ENCODE measurements around the gene CDCA3. TPM values are rescaled to one million over a fixed set of nuclear protein-coding genes. Genes with fewer than 3 reads are reported as not detected.

Gene CDCA3
- total RNA-seq, 2 experiments from 2014 or later, result 87.8 to 99.7 TPM

DNA sequence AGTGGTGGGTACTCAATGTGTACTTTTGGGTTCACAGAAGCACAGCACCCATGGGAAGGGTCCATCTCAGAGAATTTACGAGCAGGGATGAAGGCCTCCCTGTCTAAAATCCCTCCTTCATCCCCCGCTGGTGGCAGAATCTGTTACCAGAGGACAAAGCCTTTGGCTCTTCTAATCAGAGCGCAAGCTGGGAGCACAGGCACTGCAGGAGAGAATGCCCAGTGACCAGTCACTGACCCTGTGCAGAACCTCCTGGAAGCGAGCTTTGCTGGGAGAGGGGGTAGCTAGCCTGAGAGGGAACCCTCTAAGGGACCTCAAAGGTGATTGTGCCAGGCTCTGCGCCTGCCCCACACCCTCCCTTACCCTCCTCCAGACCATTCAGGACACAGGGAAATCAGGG is 30.9 kb downstream of the CDCA3 start:
- intact Hi-C loops (cut with DNase I, micrococcal nuclease), result no loop called here
- H3K4me3 Mint-ChIP-seq, result no peak overlapping the region
- DNase-seq (no peak), ATAC-seq (no peak)
- H3K27me3 Mint-ChIP-seq, result peaks cover 13% of the 10 kb centered on the region
- H3K27ac Mint-ChIP-seq, result no peak overlapping the region
- peaks cover 31% of the 10 kb centered on the region for H3K36me3 Mint-ChIP-seq (ENCODE audit: low read depth)
- ChIA-PET CTCF (interaction anchor here (0.8 to 7.0 kb wide), 4 partner anchors 13 to 147 kb away, joined by 3 to 55 read pairs (median 12); partner anchors contain the start of gene MLF2), POLR2A (interaction anchor here (0.6 kb wide), 2 partner anchors 10 to 123 kb away, joined by 3 to 4 read pairs; partner anchors contain the start of gene RNU7-1)
- H3K4me1 Mint-ChIP-seq, result peaks cover 17% of the 10 kb centered on the region
- no peaks in the 10 kb centered on the region for H3K9me3 Mint-ChIP-seq (ENCODE audit: low read depth)

DNA sequence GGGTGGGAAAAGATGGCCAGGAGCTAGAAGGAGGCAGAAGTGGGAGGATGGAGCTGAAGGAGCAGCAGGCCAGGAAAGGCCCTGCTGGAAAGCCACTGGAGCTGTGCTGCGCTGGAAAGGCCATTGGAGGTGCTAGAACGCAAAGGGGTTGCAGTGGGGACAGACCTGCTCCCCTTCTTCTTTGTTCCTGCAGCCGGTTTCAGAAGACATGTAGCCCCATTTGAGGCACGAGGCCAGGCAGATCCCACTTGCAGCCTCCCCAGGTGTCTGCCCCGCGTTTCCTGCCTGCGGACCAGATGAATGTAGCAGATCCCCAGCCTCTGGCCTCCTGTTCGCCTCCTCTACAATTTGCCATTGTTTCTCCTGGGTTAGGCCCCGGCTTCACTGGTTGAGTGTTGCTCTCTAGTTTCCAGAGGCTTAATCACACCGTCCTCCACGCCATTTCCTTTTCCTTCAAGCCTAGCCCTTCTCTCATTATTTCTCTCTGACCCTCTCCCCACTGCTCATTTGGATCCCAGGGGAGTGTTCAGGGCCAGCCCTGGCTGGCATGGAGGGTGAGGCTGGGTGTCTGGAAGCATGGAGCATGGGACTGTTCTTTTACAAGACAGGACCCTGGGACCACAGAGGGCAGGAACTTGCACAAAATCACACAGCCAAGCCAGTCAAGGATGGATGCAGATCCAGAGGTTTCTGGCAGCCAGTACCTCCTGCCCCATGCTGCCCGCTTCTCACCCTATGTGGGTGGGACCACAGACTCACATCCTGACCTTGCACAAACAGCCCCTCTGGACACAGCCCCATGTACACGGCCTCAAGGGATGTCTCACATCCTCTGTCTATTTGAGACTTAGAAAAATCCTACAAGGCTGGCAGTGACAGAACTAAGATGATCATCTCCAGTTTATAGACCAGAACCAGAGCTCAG is 31.7 kb downstream of the CDCA3 start:
- no peak overlapping the region for H3K4me3 Mint-ChIP-seq
- peaks cover 7% of the 10 kb centered on the region for H3K27me3 Mint-ChIP-seq
- DNase-seq (no peak), ATAC-seq (no peak)
- peaks cover 17% of the 10 kb centered on the region for H3K4me1 Mint-ChIP-seq
- intact Hi-C loops (cut with DNase I, micrococcal nuclease), result no loop called here
- CTCF ChIA-PET, result interaction anchor here (0.8 to 7.0 kb wide), 3 partner anchors 14 to 146 kb away, joined by 3 to 55 read pairs (median 20); partner anchors contain the start of gene MLF2
- peaks cover 31% of the 10 kb centered on the region for H3K36me3 Mint-ChIP-seq (ENCODE audit: low read depth)
- H3K27ac Mint-ChIP-seq, result no peak overlapping the region
- POLR2A ChIA-PET, result no interaction called here
- H3K9me3 Mint-ChIP-seq (ENCODE audit: low read depth), result no peaks in the 10 kb centered on the region

DNA sequence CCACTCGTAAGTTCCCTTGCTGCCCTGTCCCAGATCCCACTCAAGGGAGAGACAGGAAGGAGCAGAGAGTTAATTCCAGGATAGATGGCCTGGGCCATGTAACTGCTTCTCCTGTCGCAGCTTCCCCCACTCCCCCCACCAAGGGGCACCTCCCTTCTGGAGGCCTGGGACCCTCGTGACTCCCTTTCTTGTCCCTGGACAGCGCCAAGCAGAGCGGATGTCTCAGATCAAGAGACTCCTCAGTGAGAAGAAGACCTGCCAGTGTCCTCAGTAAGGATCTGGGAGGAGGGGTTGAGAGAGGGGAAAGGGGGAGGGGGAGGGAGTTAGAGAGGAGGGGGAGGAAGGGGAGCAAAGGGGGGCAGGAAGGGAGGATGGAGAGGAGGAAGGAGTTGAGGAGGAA is 32.4 kb downstream of the CDCA3 start:
- H3K36me3 Mint-ChIP-seq (ENCODE audit: low read depth), result peaks cover 34% of the 10 kb centered on the region
- peaks cover 17% of the 10 kb centered on the region for H3K4me1 Mint-ChIP-seq
- no peak for DNase-seq
- intact Hi-C loops (cut with DNase I, micrococcal nuclease), result no loop called here
- ChIA-PET POLR2A (no interaction called here), CTCF (no interaction called here)
- no peaks in the 10 kb centered on the region for H3K9me3 Mint-ChIP-seq (ENCODE audit: low read depth)
- no peak overlapping the region for H3K4me3 Mint-ChIP-seq
- no peak for ATAC-seq
- no peak overlapping the region for H3K27ac Mint-ChIP-seq
- H3K27me3 Mint-ChIP-seq, result peaks cover 7% of the 10 kb centered on the region

DNA sequence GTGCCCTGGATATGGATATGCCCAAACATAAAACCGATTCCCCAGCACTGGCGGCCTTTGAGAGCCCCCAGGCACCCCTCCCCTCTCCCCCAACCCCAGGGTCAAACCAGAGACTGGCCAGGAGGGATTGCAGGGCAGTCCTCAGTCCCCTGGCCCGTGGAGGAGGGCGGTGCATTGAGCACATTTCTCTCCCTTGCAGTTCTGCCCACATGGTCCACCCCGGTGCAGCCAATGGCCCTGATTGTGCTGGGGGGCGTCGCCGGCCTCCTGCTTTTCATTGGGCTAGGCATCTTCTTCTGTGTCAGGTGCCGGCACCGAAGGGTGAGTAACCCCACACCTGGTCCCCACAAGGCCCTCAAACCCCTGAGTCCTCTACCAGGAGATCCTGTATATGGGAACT is 32.9 kb downstream of the CDCA3 start:
- CTCF ChIA-PET, result no interaction called here
- Mint-ChIP-seq H3K4me1 (peaks cover 17% of the 10 kb centered on the region), H3K36me3 (ENCODE audit: low read depth) (peaks cover 34% of the 10 kb centered on the region), H3K9me3 (ENCODE audit: low read depth) (no peaks in the 10 kb centered on the region), H3K27ac (no peak overlapping the region), H3K4me3 (no peak overlapping the region), H3K27me3 (peaks cover 7% of the 10 kb centered on the region)
- DNase-seq (no peak), ATAC-seq (no peak)
- POLR2A ChIA-PET, result no interaction called here
- intact Hi-C loops (cut with DNase I, micrococcal nuclease), result no loop called here

DNA sequence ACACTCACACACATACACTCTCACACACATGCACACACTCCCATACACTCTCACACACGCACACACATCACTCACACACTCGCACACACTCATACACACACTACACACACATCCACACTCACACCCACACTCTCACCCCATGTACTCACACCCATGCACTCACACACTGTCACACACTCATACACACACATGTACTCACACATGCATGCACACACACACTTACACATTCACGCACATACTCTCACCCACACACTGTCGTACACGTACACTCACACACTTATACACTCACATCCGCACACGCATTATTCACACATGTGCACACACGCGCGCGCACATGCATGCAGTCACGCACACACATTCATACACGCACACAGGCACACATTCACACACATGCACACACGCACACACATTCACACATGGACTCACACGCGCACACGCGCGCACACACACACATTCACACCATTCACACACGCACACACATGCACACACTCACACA is 33.4 kb downstream of the CDCA3 start:
- ChIA-PET POLR2A (no interaction called here), CTCF (no interaction called here)
- Mint-ChIP-seq H3K36me3 (ENCODE audit: low read depth) (peaks cover 34% of the 10 kb centered on the region), H3K4me3 (no peak overlapping the region), H3K27ac (peak overlapping the region; percentile 14), H3K4me1 (peaks cover 17% of the 10 kb centered on the region), H3K9me3 (ENCODE audit: low read depth) (no peaks in the 10 kb centered on the region), H3K27me3 (peaks cover 3% of the 10 kb centered on the region)
- no peak for ATAC-seq
- no peak for DNase-seq
- intact Hi-C loops (cut with DNase I, micrococcal nuclease), result no loop called here

DNA sequence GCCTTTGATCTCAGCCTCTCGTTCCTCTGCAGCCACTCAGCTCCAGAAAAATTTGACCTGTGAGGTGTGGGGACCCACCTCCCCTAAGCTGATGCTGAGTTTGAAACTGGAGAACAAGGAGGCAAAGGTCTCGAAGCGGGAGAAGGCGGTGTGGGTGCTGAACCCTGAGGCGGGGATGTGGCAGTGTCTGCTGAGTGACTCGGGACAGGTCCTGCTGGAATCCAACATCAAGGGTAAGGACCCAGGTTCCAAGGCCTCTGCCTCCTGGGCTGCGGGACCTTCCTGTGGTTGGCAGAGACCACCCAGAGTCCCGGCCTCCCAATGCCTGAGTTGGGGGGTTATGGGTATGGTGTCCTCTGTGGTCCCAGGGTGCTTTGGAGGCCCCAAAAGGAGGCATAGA is 34.0 kb downstream of the CDCA3 start:
- intact Hi-C loops (cut with DNase I, micrococcal nuclease), result no loop called here
- Mint-ChIP-seq H3K4me1 (peaks cover 14% of the 10 kb centered on the region), H3K36me3 (ENCODE audit: low read depth) (peaks cover 38% of the 10 kb centered on the region), H3K9me3 (ENCODE audit: low read depth) (no peaks in the 10 kb centered on the region), H3K27me3 (peaks cover 2% of the 10 kb centered on the region), H3K27ac (no peak overlapping the region), H3K4me3 (no peak overlapping the region)
- ATAC-seq (no peak), DNase-seq (no peak)
- ChIA-PET CTCF (no interaction called here), POLR2A (no interaction called here)

DNA sequence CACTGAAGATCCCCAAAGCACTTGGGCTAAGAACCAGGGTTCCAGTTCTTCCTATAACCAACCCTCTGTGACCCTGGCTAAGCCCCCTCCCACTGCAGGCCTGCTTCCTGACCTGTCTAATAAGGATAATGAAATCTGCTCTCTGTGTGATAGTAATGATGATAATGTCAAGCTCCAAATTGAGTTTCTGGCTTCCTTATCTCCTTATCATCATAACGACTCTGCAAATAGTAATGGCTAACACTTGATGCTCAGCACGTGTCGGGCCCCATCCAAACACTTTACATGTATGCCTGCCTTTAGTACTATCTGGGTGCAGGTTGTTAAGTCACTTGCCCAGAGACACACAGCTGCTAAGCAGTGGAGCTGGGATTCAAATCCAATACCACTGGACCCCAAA is 34.5 kb downstream of the CDCA3 start:
- ChIA-PET POLR2A (no interaction called here), CTCF (no interaction called here)
- peaks cover 2% of the 10 kb centered on the region for H3K27me3 Mint-ChIP-seq
- ATAC-seq (no peak), DNase-seq (no peak)
- H3K27ac Mint-ChIP-seq, result peak overlapping the region; percentile 2
- no peak overlapping the region for H3K4me3 Mint-ChIP-seq
- intact Hi-C loops (cut with DNase I, micrococcal nuclease), result no loop called here
- H3K9me3 Mint-ChIP-seq (ENCODE audit: low read depth), result no peaks in the 10 kb centered on the region
- H3K36me3 Mint-ChIP-seq (ENCODE audit: low read depth), result peaks cover 38% of the 10 kb centered on the region
- peaks cover 10% of the 10 kb centered on the region for H3K4me1 Mint-ChIP-seq

DNA sequence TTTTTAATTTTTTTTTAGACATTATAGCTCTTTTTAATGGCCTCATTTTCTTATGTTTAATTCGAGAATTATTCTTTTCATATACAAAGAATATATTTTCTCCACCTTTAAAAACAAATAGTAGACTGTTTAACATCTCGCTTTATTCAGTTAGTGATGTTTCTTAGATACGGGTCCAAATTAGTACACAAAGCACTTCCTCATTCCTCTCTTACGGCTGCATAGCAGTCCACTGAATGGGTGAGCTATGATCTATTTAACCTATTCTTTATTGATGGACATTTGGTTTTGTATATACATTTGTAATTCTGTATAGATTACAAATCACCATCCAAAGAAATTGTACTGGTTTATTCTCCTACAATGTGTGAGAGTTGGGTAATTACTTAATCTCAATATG is 37.7 kb downstream of the CDCA3 start:
- DNase-seq, result no peak
- ATAC-seq, result no peak
- Mint-ChIP-seq H3K4me1 (peaks cover 21% of the 10 kb centered on the region), H3K27ac (no peak overlapping the region), H3K4me3 (no peak overlapping the region), H3K9me3 (ENCODE audit: low read depth) (no peaks in the 10 kb centered on the region), H3K36me3 (ENCODE audit: low read depth) (peaks cover 41% of the 10 kb centered on the region), H3K27me3 (no peaks in the 10 kb centered on the region)
- ChIA-PET POLR2A (interaction anchor here (0.7 kb wide), 1 partner anchor 124 kb away, joined by 7 read pairs; the partner anchor contains the start of gene ZNF384), CTCF (interaction anchor here (0.5 to 1.2 kb wide), 4 partner anchors 11 to 182 kb away, joined by 3 to 5 read pairs (median 4); no protein-coding TSS in a partner anchor)
- intact Hi-C loops (cut with DNase I, micrococcal nuclease), result no loop called here

DNA sequence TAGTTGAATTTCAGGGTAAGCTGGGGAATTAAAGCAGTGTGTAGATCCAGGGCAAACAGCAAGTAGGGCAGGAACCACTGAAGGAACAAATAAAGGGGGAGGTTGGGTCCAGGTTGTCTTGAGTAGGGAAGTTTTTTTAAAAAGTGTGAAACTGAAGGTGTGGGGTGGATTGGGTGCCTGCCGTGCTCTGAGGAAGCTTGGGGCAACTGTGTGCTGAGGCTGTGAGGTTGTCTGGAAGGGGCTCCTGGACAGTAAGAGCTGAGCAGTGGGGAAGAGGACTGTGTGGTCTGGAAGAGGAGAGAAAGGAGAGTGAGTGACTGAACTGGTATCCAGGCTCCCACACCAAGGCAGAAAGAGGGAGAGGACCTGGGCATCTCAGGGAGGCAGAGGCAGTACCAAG is 40.3 kb downstream of the CDCA3 start:
- ChIA-PET POLR2A (interaction anchor here (0.6 to 0.7 kb wide), 2 partner anchors 18 to 58 kb away, joined by 3 read pairs; partner anchors contain the start of gene MLF2), CTCF (interaction anchor here (0.8 to 2.2 kb wide), 5 partner anchors 17 to 57 kb away, joined by 3 to 12 read pairs (median 3); partner anchors contain the start of gene MLF2)
- H3K4me3 Mint-ChIP-seq, result no peak overlapping the region
- H3K4me1 Mint-ChIP-seq, result peaks cover 21% of the 10 kb centered on the region
- intact Hi-C loops (cut with DNase I, micrococcal nuclease), result no loop called here
- no peaks in the 10 kb centered on the region for H3K9me3 Mint-ChIP-seq (ENCODE audit: low read depth)
- DNase-seq, result no peak
- peaks cover 35% of the 10 kb centered on the region for H3K36me3 Mint-ChIP-seq (ENCODE audit: low read depth)
- peak; percentile 34 for ATAC-seq
- peak overlapping the region; percentile 74 for H3K27ac Mint-ChIP-seq
- H3K27me3 Mint-ChIP-seq, result no peaks in the 10 kb centered on the region

DNA sequence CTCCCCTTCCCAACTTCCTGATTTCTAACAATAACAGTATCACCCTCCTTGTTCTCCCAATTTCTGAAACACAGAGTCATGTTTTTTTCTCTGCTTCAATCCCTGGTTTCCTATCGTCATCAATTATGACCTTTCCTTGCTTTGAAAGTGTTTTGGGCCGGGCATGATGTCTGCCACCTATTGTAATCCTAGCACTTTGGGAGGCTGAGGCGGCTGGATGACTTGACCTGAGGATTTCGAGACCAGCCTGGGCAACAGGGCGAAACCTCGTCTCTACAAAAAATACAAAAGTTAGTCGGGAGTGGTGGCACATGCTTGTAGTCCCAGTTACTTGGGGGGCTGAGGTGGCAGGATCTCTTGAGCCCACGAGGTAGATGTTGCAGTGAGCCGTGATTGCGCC is 42.0 kb downstream of the CDCA3 start:
- ATAC-seq (no peak), DNase-seq (no peak)
- POLR2A ChIA-PET, result interaction anchor here (1.0 kb wide), 1 partner anchor 25 kb away, joined by 3 read pairs; no protein-coding TSS in a partner anchor
- Mint-ChIP-seq H3K27me3 (no peaks in the 10 kb centered on the region), H3K4me1 (peaks cover 21% of the 10 kb centered on the region), H3K4me3 (no peak overlapping the region), H3K9me3 (ENCODE audit: low read depth) (no peaks in the 10 kb centered on the region), H3K27ac (no peak overlapping the region), H3K36me3 (ENCODE audit: low read depth) (peaks cover 37% of the 10 kb centered on the region)
- CTCF ChIA-PET, result interaction anchor here (0.7 to 2.0 kb wide), 7 partner anchors 9 to 188 kb away, joined by 3 to 6 read pairs (median 4); partner anchors contain the start of genes GPR162 and MLF2
- intact Hi-C loops (cut with DNase I, micrococcal nuclease), result no loop called here

DNA sequence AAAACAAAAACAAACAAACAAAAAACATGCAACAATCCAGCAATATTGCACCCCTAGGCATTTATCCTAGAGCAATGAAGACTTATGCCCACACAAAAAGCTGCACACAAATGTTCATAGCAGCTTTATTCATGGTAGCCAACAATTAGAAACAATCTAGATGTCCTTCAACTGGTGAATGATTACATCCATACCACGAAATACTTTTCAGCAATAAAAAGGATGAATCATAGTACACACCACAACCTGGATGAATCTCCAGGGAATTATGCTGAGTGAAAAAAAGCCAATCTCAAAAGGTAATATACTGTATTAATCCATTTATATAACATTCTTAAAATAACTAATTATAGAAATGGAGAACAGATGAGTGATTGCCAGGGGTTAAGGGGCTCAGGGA is 43.9 kb downstream of the CDCA3 start:
- ATAC-seq, result no peak
- ChIA-PET CTCF (interaction anchor here (2.0 kb wide), 1 partner anchor 18 kb away, joined by 6 read pairs; no protein-coding TSS in a partner anchor), POLR2A (no interaction called here)
- Mint-ChIP-seq H3K4me1 (peaks cover 21% of the 10 kb centered on the region), H3K36me3 (ENCODE audit: low read depth) (peaks cover 42% of the 10 kb centered on the region), H3K9me3 (ENCODE audit: low read depth) (no peaks in the 10 kb centered on the region), H3K27ac (no peak overlapping the region), H3K27me3 (no peaks in the 10 kb centered on the region), H3K4me3 (no peak overlapping the region)
- intact Hi-C loops (cut with DNase I, micrococcal nuclease), result no loop called here
- no peak for DNase-seq

Measured in activated CD4-positive, alpha-beta T cell treated with anti-CD3 and anti-CD28 coated beads for 36 hours (primary cell).